ENCODE results near the gene IGSF21.

DNA sequence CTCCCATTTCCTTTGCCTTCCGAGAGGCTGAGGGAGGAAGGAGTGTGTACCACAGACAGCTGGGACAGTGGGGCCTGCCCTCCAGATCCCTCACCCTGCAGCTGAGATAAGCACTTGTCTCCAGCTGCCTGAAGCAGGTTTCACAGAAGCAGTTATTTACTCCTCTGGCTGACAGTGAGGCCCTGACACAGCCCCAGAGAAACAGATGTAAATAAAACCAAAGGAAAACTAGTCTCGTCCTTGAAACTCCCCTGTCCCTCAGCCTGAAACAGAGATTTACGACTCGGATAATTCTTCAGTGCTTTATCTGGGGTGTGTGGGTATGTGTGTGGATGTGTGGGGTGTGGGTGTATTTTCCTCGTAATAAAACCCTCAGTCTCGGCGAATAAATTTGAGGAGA, 181.1 kb downstream of the IGSF21 start:
- TF ChIP-seq, protein P1, sequence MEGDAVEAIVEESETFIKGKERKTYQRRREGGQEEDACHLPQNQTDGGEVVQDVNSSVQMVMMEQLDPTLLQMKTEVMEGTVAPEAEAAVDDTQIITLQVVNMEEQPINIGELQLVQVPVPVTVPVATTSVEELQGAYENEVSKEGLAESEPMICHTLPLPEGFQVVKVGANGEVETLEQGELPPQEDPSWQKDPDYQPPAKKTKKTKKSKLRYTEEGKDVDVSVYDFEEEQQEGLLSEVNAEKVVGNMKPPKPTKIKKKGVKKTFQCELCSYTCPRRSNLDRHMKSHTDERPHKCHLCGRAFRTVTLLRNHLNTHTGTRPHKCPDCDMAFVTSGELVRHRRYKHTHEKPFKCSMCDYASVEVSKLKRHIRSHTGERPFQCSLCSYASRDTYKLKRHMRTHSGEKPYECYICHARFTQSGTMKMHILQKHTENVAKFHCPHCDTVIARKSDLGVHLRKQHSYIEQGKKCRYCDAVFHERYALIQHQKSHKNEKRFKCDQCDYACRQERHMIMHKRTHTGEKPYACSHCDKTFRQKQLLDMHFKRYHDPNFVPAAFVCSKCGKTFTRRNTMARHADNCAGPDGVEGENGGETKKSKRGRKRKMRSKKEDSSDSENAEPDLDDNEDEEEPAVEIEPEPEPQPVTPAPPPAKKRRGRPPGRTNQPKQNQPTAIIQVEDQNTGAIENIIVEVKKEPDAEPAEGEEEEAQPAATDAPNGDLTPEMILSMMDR (IDR thresholded peaks at IDR 0.05): no peak
- TF ChIP-seq POLR2AphosphoS5 (IDR thresholded peaks at IDR 0.05; ENCODE audit: insufficient read depth in 1 of 2, low read depth in 1 of 2) (no peak), POLR2A (IDR thresholded peaks at IDR 0.05) (no peak)

Measured in vagina (tissue), 2 donors.